Activated effector memory CD4-positive, alpha-beta T cell treated with anti-CD3 and anti-CD28 coated beads, Interleukin-2, amount 50 U/mL, for 16 hours (primary cell): ENCODE measurements around the gene GNA12.
"Not testable (repeated sequence)": the region's sequence is repeated elsewhere in the genome, so short reads cannot be mapped to it uniquely, and the experiment has no call there.

Experiments used
- DNase-seq: peaks from one replicate; pipeline ENCODE4 v3.0.0-alpha.2; 2020

GNA12 gene

DNA sequence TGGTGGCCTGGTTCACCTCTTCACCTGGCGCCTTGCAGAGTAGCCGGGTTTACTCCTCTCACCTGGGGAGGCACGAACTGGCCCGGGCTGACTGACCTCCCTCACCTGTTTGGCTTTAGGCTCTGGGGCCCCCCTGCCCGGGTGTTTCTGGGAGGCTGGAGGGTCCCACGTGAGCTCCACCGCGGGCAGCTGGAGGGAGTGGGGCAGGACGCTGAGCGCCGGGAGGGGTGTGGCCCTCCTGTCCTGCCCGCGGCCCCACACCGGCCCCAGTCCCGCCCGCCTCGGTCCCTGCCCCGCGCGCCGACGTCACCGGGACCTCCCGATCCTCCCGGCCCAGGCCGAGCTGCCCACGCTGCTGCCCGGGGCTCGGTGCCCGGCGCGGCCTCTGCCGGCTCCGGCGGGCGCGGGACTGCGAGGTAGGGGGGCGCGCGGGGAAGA lies 156.2 kb downstream of the GNA12 start, which contains the start of gene AMZ1:
Gene AMZ1, plus strand, starts transcription at position 322 of the 438 bp plus-strand sequence. CDS start 12,250 bp downstream, outside the sequence.
- no peak for DNase-seq

DNA sequence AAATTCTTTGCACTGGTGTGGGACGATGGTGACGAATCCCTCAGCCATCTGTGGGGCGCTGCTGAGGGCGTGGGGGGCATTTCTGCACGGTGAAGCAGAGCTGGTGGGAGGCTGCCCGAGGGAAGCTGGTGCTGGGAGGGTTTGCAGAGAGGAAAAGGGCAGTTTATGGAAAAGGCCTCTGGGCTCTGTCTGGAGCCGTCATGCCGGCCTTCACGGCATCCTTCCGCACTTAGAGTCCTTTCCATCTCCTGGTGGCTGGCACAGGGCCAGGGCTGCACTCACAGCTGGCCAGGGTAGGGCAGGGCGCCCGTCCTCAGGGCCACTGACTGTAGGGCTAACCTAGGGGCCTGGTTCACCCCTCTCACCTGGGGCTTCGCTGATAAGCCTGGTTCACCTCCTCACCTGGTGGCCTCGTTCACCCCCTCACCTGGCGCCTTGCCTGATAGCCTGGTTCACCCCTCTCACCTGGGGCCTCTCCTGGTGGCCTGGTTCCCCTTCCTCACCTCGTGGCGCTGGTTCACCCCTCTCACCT lies 156.7 kb downstream of the GNA12 start:
- no peak for DNase-seq

GRCh38 chr7:2686101-2686500 lies 158.0 kb downstream of the GNA12 start:
- no peak for DNase-seq

- DNase-seq: no peak
Observed at GRCh38 chr7:2684501-2684900, 159.6 kb downstream of the GNA12 start.

GRCh38 chr7:2681929-2682799 lies 161.9 kb downstream of the GNA12 start:
- DNase-seq: no peak

DNA sequence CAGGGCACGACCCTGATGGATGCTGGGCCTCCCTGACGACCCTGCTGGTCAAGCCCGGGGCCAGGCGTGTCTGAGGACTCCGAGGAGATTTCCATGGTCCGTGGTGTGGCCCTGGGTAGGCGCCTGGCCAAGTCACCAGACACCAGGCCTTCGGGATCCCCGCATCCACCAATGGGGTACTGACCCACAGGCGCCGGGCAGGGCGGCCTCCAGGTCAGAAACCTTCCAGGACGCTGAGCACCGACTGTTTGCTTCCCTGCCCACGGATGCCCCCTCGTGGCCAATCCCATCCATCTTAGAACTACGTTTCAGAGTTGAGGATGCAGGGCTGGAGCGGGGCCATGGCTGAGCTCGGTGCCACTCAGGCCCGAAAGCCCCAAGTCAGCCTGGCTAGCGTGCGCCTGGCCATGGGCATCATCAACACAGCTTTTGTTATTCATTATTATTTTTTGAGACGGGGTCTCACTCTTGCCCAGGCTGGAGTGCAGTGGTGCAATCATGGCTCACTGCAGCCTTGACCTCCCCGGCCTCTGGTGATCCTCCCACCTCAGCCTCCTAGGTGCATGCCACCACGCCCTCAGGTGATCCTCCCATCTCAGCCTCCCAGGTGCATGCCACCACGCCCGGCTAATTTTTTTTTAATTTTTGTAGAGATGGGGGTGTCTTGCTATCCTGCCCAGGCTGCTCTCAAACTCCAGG lies 163.2 kb downstream of the GNA12 start:
- peak; percentile 80 for DNase-seq

DNA sequence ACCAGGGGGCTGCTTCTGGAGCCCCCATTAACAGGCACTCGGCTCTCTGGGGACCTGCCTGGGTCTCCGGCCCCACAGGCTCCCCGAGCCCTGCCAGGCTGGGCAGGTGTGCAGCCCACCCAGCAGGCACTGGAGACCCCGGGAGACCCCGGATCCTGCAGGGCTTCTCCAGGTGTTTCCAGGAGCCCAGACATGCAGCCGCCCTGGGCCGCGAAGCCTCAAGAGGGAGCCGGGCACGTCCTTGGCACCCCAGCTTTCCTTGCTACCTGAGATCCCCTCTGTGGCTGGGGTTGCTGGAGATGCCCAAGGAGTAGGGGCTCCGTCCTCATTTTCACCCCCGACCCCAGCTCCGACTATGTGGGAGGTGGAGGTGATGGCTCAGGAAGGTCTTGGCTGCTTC lies 163.9 kb downstream of the GNA12 start:
- no peak for DNase-seq

DNA sequence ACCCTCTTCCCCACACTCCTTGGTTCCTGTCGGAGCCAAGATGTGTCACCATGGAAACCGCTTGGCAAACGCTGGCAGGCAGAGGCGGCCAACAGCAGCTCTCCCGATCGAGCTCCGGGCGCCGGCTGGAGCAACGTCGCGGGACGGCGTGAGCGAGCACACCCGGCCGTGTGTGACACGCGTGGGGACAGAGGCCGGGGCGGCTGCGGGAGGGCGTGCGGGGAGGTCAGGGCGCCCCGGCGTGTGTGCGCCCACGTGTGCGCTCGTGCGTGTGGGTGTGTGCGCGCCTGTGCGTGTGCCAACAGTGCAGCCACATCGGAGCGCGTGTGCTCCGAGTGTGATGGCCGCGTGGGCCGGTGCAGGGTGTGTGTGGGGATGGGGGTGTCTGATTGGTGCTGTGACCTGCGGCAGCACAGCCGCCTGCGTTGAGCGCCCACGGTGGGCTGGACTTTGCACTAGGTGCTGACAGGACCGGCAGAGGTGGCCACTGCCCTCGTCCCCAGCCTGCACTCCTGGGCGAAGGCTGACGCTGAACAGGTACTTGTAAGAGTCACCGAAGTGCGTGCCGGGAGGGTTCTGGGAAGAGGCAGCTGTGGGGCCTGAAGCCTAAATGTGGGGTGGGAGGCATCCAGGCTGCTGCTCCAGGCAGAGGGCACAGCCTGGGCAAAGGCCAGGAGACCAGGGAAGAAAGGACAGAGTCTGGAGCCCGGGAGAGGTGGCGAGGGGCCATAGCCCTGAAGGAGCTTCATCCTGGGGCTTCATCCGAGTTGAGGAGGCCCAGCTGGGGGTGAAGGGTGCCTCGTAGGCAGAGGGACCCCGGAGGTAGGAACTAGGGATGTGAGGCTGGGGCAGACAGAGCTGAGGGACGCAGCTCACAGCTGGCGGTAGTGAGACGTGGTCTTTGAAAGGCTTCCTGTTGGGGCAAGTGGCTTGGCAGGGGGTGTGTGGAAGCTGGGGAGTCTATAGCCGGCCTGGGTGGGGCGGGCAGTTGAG lies 164.7 kb downstream of the GNA12 start:
- not testable (repeated sequence) for DNase-seq

DNA sequence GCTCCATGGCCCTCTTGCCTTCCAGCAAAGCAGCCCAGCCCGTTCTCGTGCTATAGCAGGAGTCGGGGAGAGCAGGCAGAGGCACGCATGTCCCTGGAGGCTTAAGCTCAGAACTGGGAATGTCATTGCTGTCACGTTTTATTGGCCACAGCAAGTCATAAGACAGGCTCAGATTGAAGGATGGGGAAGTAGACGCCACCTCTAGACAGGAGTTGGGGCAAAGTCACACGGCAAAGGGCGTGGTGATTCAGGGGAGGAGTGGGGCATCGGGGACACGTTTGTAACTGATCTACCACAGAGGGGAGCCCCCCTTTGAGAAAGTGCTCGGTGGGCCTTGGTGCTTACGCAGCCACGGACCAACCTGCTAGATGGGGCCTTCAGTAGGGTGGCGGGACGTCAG lies 165.7 kb downstream of the GNA12 start:
- not testable (repeated sequence) for DNase-seq
